ENCODE data around the gene KCNMA1. TPM values are rescaled to one million over a fixed set of nuclear protein-coding genes. Genes with fewer than 3 reads are reported as not detected.

The KCNMA1 gene
- total and polyA plus RNA-seq, 3 donors from 2014 or later = 13.6 to 36.1 (median 24.7) TPM

- intact Hi-C loops (cut with DNase I; ENCODE audit: low total_unique reads) = no loop called here
These were observed 488.6 kb downstream of the KCNMA1 start for GRCh38 chr10:77149001-77149400.

DNA sequence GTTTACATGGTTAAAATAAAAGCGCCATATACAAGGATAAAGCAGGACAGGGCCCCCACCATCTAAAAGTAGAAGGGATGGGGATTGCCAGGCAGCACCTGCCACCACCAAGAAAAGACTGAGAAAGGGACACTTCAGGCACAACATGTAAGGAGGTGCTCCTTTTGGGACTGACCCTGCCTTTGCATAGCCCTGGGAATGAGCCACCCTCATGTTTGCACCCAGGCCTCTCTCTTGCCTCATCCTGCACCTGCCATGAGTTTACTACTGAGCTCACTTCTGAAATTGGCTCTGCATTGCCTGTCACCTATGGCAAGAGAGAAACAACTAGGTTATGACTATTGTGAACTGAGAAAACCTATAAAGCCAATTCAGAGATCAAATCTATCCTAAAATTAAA lies 489.7 kb downstream of the KCNMA1 start:
- intact Hi-C loops (cut with DNase I; ENCODE audit: low total_unique reads) = no loop called here
- no peak overlapping the region for H3K27ac ChIP-seq
- 93 to 94% methylated on average over 1 of the region's 1 CpG for WGBS, 2 donors
- no peaks in the 10 kb centered on the region for H3K4me1 ChIP-seq
- H3K9me3 ChIP-seq = no peaks in the 10 kb centered on the region
- no peak for DNase-seq
- no peak overlapping the region for H3K4me3 ChIP-seq
- no peaks in the 10 kb centered on the region for H3K27me3 ChIP-seq
- H3K36me3 ChIP-seq (ENCODE audit: low read depth, missing control alignments) = no peaks in the 10 kb centered on the region
- TF ChIP-seq CTCF (IDR thresholded peaks at IDR 0.05) (no peak), POLR2A (IDR thresholded peaks at IDR 0.05) (no peak)

More at GRCh38 chr10:77149001-77149400, 488.6 kb downstream of the KCNMA1 start:
- H3K27me3 ChIP-seq = no peaks in the 10 kb centered on the region
- H3K4me1 ChIP-seq = no peaks in the 10 kb centered on the region
- no peak for DNase-seq
- H3K27ac ChIP-seq = no peak overlapping the region
- no peak overlapping the region for H3K4me3 ChIP-seq
- TF ChIP-seq CTCF (IDR thresholded peaks at IDR 0.05) = no peak
- no peak for TF ChIP-seq POLR2A (IDR thresholded peaks at IDR 0.05)
- no peaks in the 10 kb centered on the region for H3K36me3 ChIP-seq (ENCODE audit: low read depth, missing control alignments)
- no peaks in the 10 kb centered on the region for H3K9me3 ChIP-seq
- 68 to 81% methylated on average over 4 of the region's 4 CpGs for WGBS, 2 donors

DNA sequence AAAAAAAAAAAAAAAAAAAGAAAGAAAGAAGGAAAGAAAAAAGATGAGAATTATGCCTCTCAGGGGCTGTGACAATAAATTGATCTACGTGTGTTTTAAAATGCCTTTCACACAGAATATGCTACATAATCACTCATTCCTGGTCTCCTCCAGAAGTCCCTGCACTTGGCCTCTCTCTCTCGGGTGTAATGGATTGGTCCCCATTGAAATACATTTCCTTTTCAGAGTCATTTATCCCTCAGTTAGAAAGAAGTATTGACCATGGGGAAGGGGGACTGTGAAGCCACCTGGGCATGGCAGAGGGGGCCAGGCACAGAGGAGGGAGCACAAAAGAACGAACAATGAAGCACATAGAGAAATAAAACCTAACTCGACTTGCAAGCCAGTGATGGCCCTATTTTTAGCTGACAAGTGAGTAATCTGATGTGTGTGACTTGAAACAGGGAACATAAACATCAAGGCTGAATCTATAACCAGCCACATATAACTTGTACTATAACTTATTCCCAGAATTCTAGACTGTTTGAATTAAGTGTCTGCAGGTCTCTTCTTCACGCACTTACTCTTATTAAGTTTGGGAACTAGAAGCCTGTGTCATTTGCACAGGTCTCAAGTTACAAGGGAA lies 490.8 kb downstream of the KCNMA1 start:
- no peak for DNase-seq
- intact Hi-C loops (cut with DNase I; ENCODE audit: low total_unique reads) = no loop called here

DNA sequence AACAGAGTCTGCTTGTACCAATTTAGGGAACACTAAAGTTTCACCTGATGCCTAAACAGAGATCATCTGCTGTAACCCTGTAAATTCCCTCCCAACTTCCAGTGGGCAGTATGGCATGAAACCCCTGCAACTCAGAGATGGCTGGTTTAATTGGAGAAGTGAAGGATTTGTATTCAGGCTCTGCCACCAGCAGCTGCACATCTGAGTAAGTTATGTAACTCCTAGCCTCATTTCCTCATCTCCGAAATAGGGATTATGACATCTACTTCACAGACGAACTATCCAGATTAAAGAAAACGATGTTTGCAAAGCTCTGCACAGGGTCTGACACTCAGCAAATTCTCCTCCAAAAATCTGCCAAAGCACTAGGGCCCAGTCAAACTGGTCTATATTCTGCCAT lies 493.0 kb downstream of the KCNMA1 start:
- Histone ChIP-seq H3K36me3 (ENCODE audit: low read depth, missing control alignments) (no peaks in the 10 kb centered on the region), H3K4me1 (no peaks in the 10 kb centered on the region), H3K4me3 (no peak overlapping the region), H3K9me3 (no peaks in the 10 kb centered on the region), H3K27me3 (no peaks in the 10 kb centered on the region), H3K27ac (no peak overlapping the region)
- 82 to 88% methylated on average over 3 of the region's 3 CpGs for WGBS, 2 donors
- TF ChIP-seq POLR2A (IDR thresholded peaks at IDR 0.05) (no peak), CTCF (IDR thresholded peaks at IDR 0.05) (no peak)
- no peak for DNase-seq
- intact Hi-C loops (cut with DNase I; ENCODE audit: low total_unique reads) = no loop called here

More for the DNA sequence above, 490.8 kb downstream of the KCNMA1 start:
- H3K36me3 ChIP-seq (ENCODE audit: low read depth, missing control alignments) = no peaks in the 10 kb centered on the region
- H3K27me3 ChIP-seq = no peaks in the 10 kb centered on the region
- no peak overlapping the region for H3K4me3 ChIP-seq
- no peaks in the 10 kb centered on the region for H3K9me3 ChIP-seq
- no peaks in the 10 kb centered on the region for H3K4me1 ChIP-seq
- no peak overlapping the region for H3K27ac ChIP-seq
- TF ChIP-seq CTCF (IDR thresholded peaks at IDR 0.05) (no peak), POLR2A (IDR thresholded peaks at IDR 0.05) (no peak)
- WGBS, 2 donors = 87 to 88% methylated on average over 5 of the region's 5 CpGs
